H1 (cell line): ENCODE measurements around the gene NFIA. TPM values are rescaled to one million over a fixed set of nuclear protein-coding genes. Genes with fewer than 3 reads are reported as not detected.

ENCODE experiments used
- CTCF ChIA-PET: fragments of 300-600 bp; sonication (Branson Sonifier 250); formaldehyde crosslinking; loops from one replicate; lab custom pipeline; 2021; ENCODE audit not compliant: partially characterized antibody; lab: Charles Lee
- POLR2A ChIA-PET: fragments of 300-600 bp; sonication (Branson Sonifier 250); formaldehyde crosslinking; loops from one replicate; lab custom pipeline; 2021; ENCODE audit warnings: inconsistent platforms; ENCODE audit not compliant: partially characterized antibody; lab: Charles Lee
- DNase-seq, 2 experiments: peaks; one replicate each; pipeline versions ENCODE4 v3.0.0 to v3.0.0-alpha.2; 2010 to 2022; ENCODE audit warnings: low spot score in 2 of 2, low read depth in 1 of 2, mixed read lengths in 1 of 2
- FAIRE-seq: peaks from 2 replicates; lab custom pipeline; 2011; peaks lifted over from hg19 to GRCh38; lab: Jason Lieb, UNC
- H2AFZ ChIP-seq: 2 replicates; pipeline ENCODE4 v1.8.1; 2012; ENCODE audit warnings: low read length, inconsistent platforms
- H2AK5ac ChIP-seq: 2 replicates; pipeline ENCODE4 v1.6.1; 2013; ENCODE audit warnings: low read depth, low read length
- H2BK120ac ChIP-seq: replicated peaks from 2 replicates; pipeline ENCODE3; 2013; ENCODE audit warnings: low read depth, low read length, inconsistent platforms
- H2BK12ac ChIP-seq: 2 replicates; pipeline ENCODE4 v1.6.1; 2013; ENCODE audit warnings: low read depth, low read length
- H2BK15ac ChIP-seq: 2 replicates; pipeline ENCODE4 v1.6.1; 2013; ENCODE audit warnings: low read length
- H2BK20ac ChIP-seq: 2 replicates; pipeline ENCODE4 v1.6.1; 2013; ENCODE audit warnings: low read length
- H2BK5ac ChIP-seq: 2 replicates; pipeline ENCODE4 v1.6.1; 2013; ENCODE audit warnings: low read depth, low read length
- H3K14ac ChIP-seq: 2 replicates; pipeline ENCODE4 v1.6.1; 2013; ENCODE audit warnings: inconsistent platforms; ENCODE audit not compliant: insufficient read length
- H3K18ac ChIP-seq: 2 replicates; pipeline ENCODE4 v1.6.1; 2013; ENCODE audit warnings: low read length; ENCODE audit errors: extremely low read depth
- H3K23ac ChIP-seq: 2 replicates; pipeline ENCODE4 v1.6.1; 2013; ENCODE audit warnings: inconsistent platforms; ENCODE audit not compliant: insufficient read length
- H3K23me2 ChIP-seq: 2 replicates; pipeline ENCODE4 v1.6.1; 2013; ENCODE audit warnings: low read depth, low read length
- H3K27ac ChIP-seq: 2 replicates; pipeline ENCODE4 v1.6.1; 2011; ENCODE audit warnings: low read depth, low read length, inconsistent platforms
- H3K27me3 ChIP-seq, 4 experiments: replicated peaks in 1 of 4; 1 replicate in 1 of 4; 2 replicates in 3 of 4; pipeline versions ENCODE4 v1.6.1 to v1.8.1; 2011 to 2013; ENCODE audit warnings: low read length in 3 of 4, mild to moderate bottlenecking in 3 of 4, inconsistent platforms in 2 of 4, mixed read lengths in 2 of 4, moderate library complexity in 1 of 4; ENCODE audit not compliant: control insufficient read depth in 3 of 4, insufficient read depth in 3 of 4; ENCODE audit errors: extremely low read depth in 1 of 4
- H3K36me3 ChIP-seq, 4 experiments: 2 replicates each; pipeline versions ENCODE4 v1.6.1 to v1.8.1; 2011 to 2013; ENCODE audit warnings: mild to moderate bottlenecking in 4 of 4, low read length in 3 of 4, moderate library complexity in 2 of 4, control low read depth in 1 of 4, inconsistent platforms in 1 of 4; ENCODE audit not compliant: insufficient read depth in 4 of 4, control insufficient read depth in 2 of 4
- H3K4ac ChIP-seq: replicated peaks from 2 replicates; pipeline ENCODE3; 2013; ENCODE audit warnings: low read length, low read depth, mixed read lengths, inconsistent platforms; ENCODE audit not compliant: insufficient read length
- H3K4me1 ChIP-seq, 4 experiments: replicated peaks in 1 of 4; 1 replicate in 1 of 4; 2 replicates in 3 of 4; pipeline versions ENCODE4 v1.6.1 to v1.8.1; 2011 to 2013; ENCODE audit warnings: low read length in 3 of 4, inconsistent platforms in 2 of 4, mixed read lengths in 1 of 4; ENCODE audit not compliant: insufficient read depth in 4 of 4, control insufficient read depth in 3 of 4
- H3K4me2 ChIP-seq, 2 experiments: 2 replicates each; pipeline versions ENCODE4 v1.6.1 to v1.8.1; 2011 to 2013; ENCODE audit warnings: low read depth in 2 of 2, low read length in 2 of 2, control low read depth in 1 of 2, inconsistent platforms in 1 of 2, mild to moderate bottlenecking in 1 of 2; ENCODE audit not compliant: insufficient read depth in 1 of 2
- H3K4me3 ChIP-seq, 4 experiments: fragments of 200-600, 300-600 bp in 1 of 4; sonication (generic), shearing (Covaris generic), sonication (Bioruptor Twin) in 1 of 4; 2 replicates each; pipeline versions ENCODE4 v1.5.1 to v1.8.1; 2011 to 2016; ENCODE audit warnings: low read length in 4 of 4, low read depth in 3 of 4, control low read depth in 2 of 4, inconsistent platforms in 2 of 4, mild to moderate bottlenecking in 2 of 4, mixed read lengths in 1 of 4, moderate library complexity in 1 of 4; ENCODE audit not compliant: insufficient read depth in 2 of 4; ENCODE audit errors: extremely low read depth in 1 of 4
- H3K56ac ChIP-seq: replicated peaks from 2 replicates; pipeline ENCODE3; 2013; ENCODE audit warnings: low read depth, mild to moderate bottlenecking, mixed read lengths, low read length, inconsistent platforms; ENCODE audit not compliant: insufficient read length
- H3K79me1 ChIP-seq: 2 replicates; pipeline ENCODE4 v1.6.1; 2013; ENCODE audit warnings: low read depth, low read length, control low read depth
- H3K79me2 ChIP-seq, 2 experiments: 2 replicates each; pipeline versions ENCODE4 v1.6.1 to v1.8.1; 2012 to 2013; ENCODE audit warnings: low read length in 2 of 2, mild to moderate bottlenecking in 2 of 2, inconsistent platforms in 1 of 2; ENCODE audit not compliant: insufficient read depth in 2 of 2, control insufficient read depth in 1 of 2
- H3K9ac ChIP-seq, 4 experiments: replicated peaks in 1 of 4; 1 replicate in 1 of 4; 2 replicates in 3 of 4; pipeline versions ENCODE4 v1.6.1 to v1.8.1; 2011 to 2013; ENCODE audit warnings: low read depth in 3 of 4, low read length in 3 of 4, control low read depth in 2 of 4, mild to moderate bottlenecking in 2 of 4, moderate library complexity in 2 of 4, inconsistent platforms in 1 of 4; ENCODE audit errors: extremely low read depth in 1 of 4
- H3K9me3 ChIP-seq, 2 experiments: 2 replicates each; pipeline versions ENCODE4 v1.6.1 to v1.8.1; 2012 to 2013; ENCODE audit warnings: mild to moderate bottlenecking in 2 of 2, moderate library complexity in 2 of 2, control low read depth in 1 of 2, inconsistent platforms in 1 of 2, low read depth in 1 of 2, low read length in 1 of 2, mixed read lengths in 1 of 2; ENCODE audit not compliant: insufficient read depth in 2 of 2
- H4K20me1 ChIP-seq, 2 experiments: replicated peaks in 1 of 2; 2 replicates each; pipeline versions ENCODE3 to v1.8.1; 2011 to 2013; ENCODE audit warnings: inconsistent platforms in 2 of 2, low read length in 2 of 2, mild to moderate bottlenecking in 1 of 2; ENCODE audit not compliant: insufficient read depth in 2 of 2, control insufficient read depth in 1 of 2
- H4K5ac ChIP-seq: 2 replicates; pipeline ENCODE4 v1.6.1; 2013; ENCODE audit warnings: low read length, low read depth, mixed read lengths, inconsistent platforms; ENCODE audit not compliant: insufficient read length
- H4K8ac ChIP-seq: 2 replicates; pipeline ENCODE4 v1.8.0; 2013; ENCODE audit warnings: mild to moderate bottlenecking, moderate library complexity, low read length, inconsistent platforms; ENCODE audit not compliant: insufficient read depth; ENCODE audit errors: extremely low read depth
- H4K91ac ChIP-seq: replicated peaks from 2 replicates; pipeline ENCODE3; 2013; ENCODE audit warnings: low read length, mixed read lengths, inconsistent platforms; ENCODE audit not compliant: insufficient read length
- SIX5 ChIP-seq: IDR thresholded peaks from 2 replicates; pipeline ENCODE4 v1.6.1; 2011; ENCODE audit warnings: mild to moderate bottlenecking, low read depth, low read length
- WGBS, 2 experiments: shearing (Covaris generic) in 1 of 2; methylation state at CpG; one replicate each; pipeline versions ENCODE4 v1.1.6 to v1.1.7; 2013 to 2015; ENCODE audit warnings: low lambda C conversion rate in 2 of 2, mixed read lengths in 2 of 2, inconsistent platforms in 1 of 2, low coverage in 1 of 2, missing lambda C conversion rate in 1 of 2; ENCODE audit not compliant: insufficient replicate concordance in 2 of 2, insufficient coverage in 1 of 2, insufficient read length in 1 of 2; ENCODE audit errors: extremely low coverage in 1 of 2, missing lambda C conversion rate in 1 of 2; 5-methylcytosine and 5-hydroxymethylcytosine counted together
- polyA plus RNA-seq, 7 experiments: library from polyadenylated mRNA; depleted of rRNA in 3 of 7; stranded (reverse) in 5 of 7; unstranded in 2 of 7; fragments of >200 nt in 5 of 7; fragments of 200-250 nt in 2 of 7; gene quantifications; 1 replicate in 5 of 7; 2 replicates in 1 of 7; 4 replicates in 1 of 7; pipeline versions ENCODE4 v1.2.1 to v1.2.3, GENCODE V29; 2011 to 2013; ENCODE audit warnings: missing spikeins in 2 of 7, mixed read lengths in 2 of 7
- total RNA-seq: library from RNA; stranded (reverse); fragmentation: NEBNext Ultra II Directional; extraction: Animal tissue kit (Norgen Biotek cat#: 25700); gene quantifications from 2 replicates; pipeline ENCODE4 v1.2.1, GENCODE V29; 2021
- TF ChIP-seq, protein P1 (sequence below): IDR thresholded peaks from 2 replicates; pipeline ENCODE4 v1.6.1; 2012; ENCODE audit warnings: inconsistent platforms

The NFIA gene
- total and polyA plus RNA-seq, 2 of the 8 experiments (the other 6 are each of a cell fraction or from before 2014, with no cell fraction given): 1.8 to 2.3 TPM

DNA sequence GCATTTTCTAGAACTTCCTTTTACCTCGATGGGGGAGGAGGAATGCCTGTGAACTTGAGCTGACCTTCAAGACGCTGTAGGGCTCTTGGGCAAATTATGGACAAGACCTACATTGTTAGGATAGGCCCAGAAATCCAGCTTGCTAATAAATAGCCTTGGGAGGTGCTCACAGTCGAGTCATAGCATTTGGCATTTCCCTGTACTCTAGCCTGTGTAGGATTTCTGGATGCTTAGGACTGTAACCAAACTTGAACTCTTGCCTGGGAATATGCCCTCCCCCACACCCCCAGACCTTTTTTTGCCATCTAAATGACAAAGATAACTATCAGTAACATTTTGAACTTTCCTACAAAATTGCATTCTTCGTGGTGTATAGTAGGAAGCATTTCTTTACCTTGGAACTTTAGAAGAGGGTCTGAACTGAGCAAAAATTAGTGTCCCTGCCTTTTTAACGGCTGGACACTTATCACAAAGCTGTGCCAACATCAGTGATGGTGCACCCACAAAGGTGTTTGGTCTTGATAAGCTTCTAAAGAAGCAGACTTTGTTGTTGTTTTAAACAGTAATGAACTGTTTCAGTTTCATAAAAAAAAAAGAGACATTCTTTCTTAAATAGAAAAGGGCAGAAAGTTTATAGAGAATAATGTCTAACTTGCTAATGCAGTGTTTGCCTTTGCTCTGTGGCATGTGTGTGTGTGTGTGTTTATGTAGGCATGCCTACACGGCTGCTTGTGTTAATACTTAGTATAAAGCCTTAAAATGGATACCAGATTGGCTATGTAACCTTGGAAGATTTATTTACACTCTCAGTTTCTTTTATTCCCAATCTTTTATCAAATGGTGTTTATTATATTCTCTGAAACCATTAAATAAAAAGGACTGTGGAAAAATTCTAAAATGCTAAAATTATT lies 88.2 kb downstream of the NFIA start:
- H3K18ac ChIP-seq: no peak overlapping the region
- no peak overlapping the region for H3K9ac ChIP-seq
- ChIA-PET POLR2A (no interaction called here), CTCF (interaction anchor here (0.9 to 1.0 kb wide), 2 partner anchors 169 to 1014 kb away, joined by 3 read pairs; no protein-coding TSS in a partner anchor)
- no peak overlapping the region for H2AFZ ChIP-seq
- H3K56ac ChIP-seq: no peak overlapping the region
- no peak overlapping the region for H2BK20ac ChIP-seq
- H3K79me1 ChIP-seq: no peaks in the 10 kb centered on the region
- H3K4me1 ChIP-seq: peaks cover 0 to 5% (median 2%) of the 10 kb centered on the region in 4 experiments; a peak in 2 of 7 replicates
- H2BK5ac ChIP-seq: no peak overlapping the region
- no peak overlapping the region for H3K27ac ChIP-seq
- no peak overlapping the region for H2BK15ac ChIP-seq
- H4K5ac ChIP-seq: no peak overlapping the region
- no peaks in the 10 kb centered on the region for H3K9me3 ChIP-seq
- H3K36me3 ChIP-seq: no peaks in the 10 kb centered on the region
- no peak overlapping the region for H2BK120ac ChIP-seq
- no peak overlapping the region for H4K8ac ChIP-seq
- FAIRE-seq: no peak
- H2AK5ac ChIP-seq: no peak overlapping the region
- DNase-seq: no peak
- no peak overlapping the region for H3K4me3 ChIP-seq
- H2BK12ac ChIP-seq: no peak overlapping the region
- H3K4me2 ChIP-seq: no peak overlapping the region
- no peaks in the 10 kb centered on the region for H3K79me2 ChIP-seq
- H3K14ac ChIP-seq: no peak overlapping the region
- no peaks in the 10 kb centered on the region for H3K27me3 ChIP-seq
- no peaks in the 10 kb centered on the region for H4K20me1 ChIP-seq
- H3K4ac ChIP-seq: no peak overlapping the region
- no peak overlapping the region for H3K23ac ChIP-seq
- 89% methylated on average over 6 of the region's 6 CpGs; no CpG with 5 or more reads in 1 of the 2 experiments for WGBS, 2 experiments
- no peak overlapping the region for H4K91ac ChIP-seq
- H3K23me2 ChIP-seq: no peaks in the 10 kb centered on the region
- TF ChIP-seq SIX5: no peak
- TF ChIP-seq, protein P1, sequence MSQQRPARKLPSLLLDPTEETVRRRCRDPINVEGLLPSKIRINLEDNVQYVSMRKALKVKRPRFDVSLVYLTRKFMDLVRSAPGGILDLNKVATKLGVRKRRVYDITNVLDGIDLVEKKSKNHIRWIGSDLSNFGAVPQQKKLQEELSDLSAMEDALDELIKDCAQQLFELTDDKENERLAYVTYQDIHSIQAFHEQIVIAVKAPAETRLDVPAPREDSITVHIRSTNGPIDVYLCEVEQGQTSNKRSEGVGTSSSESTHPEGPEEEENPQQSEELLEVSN: no peak
